HG03060 (cell line): ENCODE data around the gene PCK1.
"Not testable (repeated sequence)": the region's sequence is repeated elsewhere in the genome, so short reads cannot be mapped to it uniquely, and the experiment has no call there.

Source experiments
- ATAC-seq: cut with Tn5 transposase; IDR thresholded peaks from one replicate; pipeline ENCODE4 v1.9.1; 2021; ENCODE audit warnings: low read depth, moderate number of reproducible peaks; ENCODE audit not compliant: unreplicated experiment

PCK1 gene

GRCh38 chr20:57560554-57561355, at the start of gene PCK1:
Gene PCK1, plus strand, starts transcription at chr20:57561110. Its CDS starts 302 bp downstream, at chr20:57561412.
- ATAC-seq, result no peak

- ATAC-seq, result not testable (repeated sequence)
These were observed 49.2 kb upstream of the PCK1 start for GRCh38 chr20:57511709-57512108.

GRCh38 chr20:57512432-57512831, 48.5 kb upstream of the PCK1 start:
- no peak for ATAC-seq

GRCh38 chr20:57513199-57513598, 47.7 kb upstream of the PCK1 start:
- no peak for ATAC-seq

GRCh38 chr20:57514273-57514751, 46.6 kb upstream of the PCK1 start:
- ATAC-seq, result no peak

GRCh38 chr20:57517904-57518303, 43.0 kb upstream of the PCK1 start:
- no peak for ATAC-seq

- ATAC-seq, result no peak
These were observed 38.4 kb upstream of the PCK1 start for GRCh38 chr20:57522380-57523140.

GRCh38 chr20:57523782-57524181, 37.1 kb upstream of the PCK1 start:
- ATAC-seq, result no peak

- no peak for ATAC-seq
These were observed 36.3 kb upstream of the PCK1 start, which contains the start of gene CTCFL for GRCh38 chr20:57524511-57525176. Gene CTCFL, minus strand, starts transcription at chr20:57525140. Its CDS starts 935 bp downstream, at chr20:57524205.

- no peak for ATAC-seq
These were observed 35.4 kb upstream of the PCK1 start for GRCh38 chr20:57525328-57526086.

GRCh38 chr20:57526087-57526884, 34.6 kb upstream of the PCK1 start:
- ATAC-seq, result no peak

GRCh38 chr20:57526885-57527460, 33.9 kb upstream of the PCK1 start:
- no peak for ATAC-seq

- no peak for ATAC-seq
These were observed 33.2 kb upstream of the PCK1 start for GRCh38 chr20:57527728-57528127.

- ATAC-seq, result no peak
These were observed 32.8 kb upstream of the PCK1 start for GRCh38 chr20:57528148-57528547.

GRCh38 chr20:57529160-57529585, 31.7 kb upstream of the PCK1 start:
- no peak for ATAC-seq

- ATAC-seq, result no peak
These were observed 31.1 kb upstream of the PCK1 start for GRCh38 chr20:57529810-57530209.

- ATAC-seq, result no peak
These were observed 30.5 kb upstream of the PCK1 start for GRCh38 chr20:57530327-57530981.

- no peak for ATAC-seq
These were observed 28.8 kb upstream of the PCK1 start for GRCh38 chr20:57532104-57532503.

- ATAC-seq, result no peak
These were observed 25.6 kb upstream of the PCK1 start for GRCh38 chr20:57535297-57535696.
